GM23248 (cell line): Measurements from ENCODE around the gene BMAL1.

ENCODE experiments used
- EZH2 ChIP-seq: fragments of 200-600 bp; sonication (generic); IDR thresholded peaks from 2 replicates; pipeline ENCODE4 v1.6.1; 2018; ENCODE audit warnings: antibody characterized with exemption, mild to moderate bottlenecking; ENCODE audit not compliant: insufficient read depth, poor library complexity, severe bottlenecking
- EZH2phosphoT487 ChIP-seq: fragments of 200-600 bp; sonication (generic); IDR thresholded peaks from 2 replicates; pipeline ENCODE4 v1.6.1; 2018; ENCODE audit warnings: antibody characterized with exemption, moderate library complexity, mild to moderate bottlenecking, low read depth; ENCODE audit not compliant: insufficient read depth

DNA sequence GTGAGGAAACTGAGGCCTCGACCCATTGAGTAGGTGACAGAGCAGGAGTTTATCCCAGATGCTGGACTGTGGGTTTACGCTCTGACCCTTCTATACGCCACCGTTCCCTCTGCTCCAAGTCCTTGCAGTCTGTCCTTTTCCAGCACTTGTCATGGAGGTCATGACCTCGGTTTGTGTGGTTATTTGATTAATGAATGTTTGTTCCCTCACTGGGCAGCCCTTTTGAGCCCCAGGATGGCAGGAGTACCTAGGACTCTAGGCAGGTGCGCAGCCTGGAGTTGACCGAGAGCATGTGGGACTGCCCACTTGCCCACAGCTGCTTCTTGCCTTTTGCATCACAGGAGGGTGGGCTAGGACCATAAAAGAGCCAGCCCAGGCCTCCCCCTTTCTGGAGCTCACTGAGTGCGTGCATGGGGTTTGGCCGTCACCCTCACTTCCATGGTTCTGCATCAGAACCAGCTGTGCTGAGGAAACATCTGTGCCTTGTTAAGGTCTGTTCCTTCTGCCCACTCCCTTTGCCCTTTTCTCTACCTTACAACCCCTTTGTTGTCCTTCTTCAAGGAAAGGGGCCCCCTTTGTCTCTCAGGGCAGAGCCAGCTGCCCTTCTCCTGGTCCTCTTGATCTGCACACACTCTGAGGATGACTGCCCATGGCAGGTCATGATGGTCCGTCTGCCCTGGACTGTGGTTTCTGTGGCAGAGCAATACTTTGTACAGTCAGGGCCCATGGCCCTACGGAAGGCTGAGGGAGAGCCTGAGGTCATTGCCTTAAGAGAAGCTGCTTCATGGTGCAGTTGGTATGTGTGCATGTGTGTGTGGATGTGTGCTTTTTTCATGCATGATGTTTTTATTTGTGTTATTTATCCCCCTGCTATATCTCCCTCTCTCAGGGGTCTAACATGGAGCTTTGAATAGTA is 38.2 kb downstream of the BMAL1 start:
- TF ChIP-seq EZH2 (no peak), EZH2phosphoT487 (no peak)
